DND-41 (cell line): ENCODE measurements around the gene VEGFA.

Experiments
- ATAC-seq: fragments of 200-7000 bp; cut with Tn5 transposase; 3 replicates; pipeline ENCODE4 v1.9.1; 2021; ENCODE audit warnings: low read depth; ENCODE audit not compliant: insufficient read depth
- DNase-seq: peaks from one replicate; pipeline ENCODE4 v3.0.0-alpha.2; 2020
- H2AFZ ChIP-seq: 2 replicates; pipeline ENCODE4 v1.6.0; 2012; ENCODE audit warnings: low read depth, low read length
- H3K27ac ChIP-seq: 2 replicates; pipeline ENCODE4 v1.5.1; 2012; ENCODE audit warnings: low read length, inconsistent platforms
- H3K27me3 ChIP-seq: fragments of 200-600 bp; sonication (generic); 2 replicates; pipeline ENCODE4 v1.6.0; 2012; ENCODE audit warnings: low read length, mild to moderate bottlenecking, inconsistent platforms; ENCODE audit not compliant: insufficient read depth, poor library complexity
- H3K36me3 ChIP-seq: 2 replicates; pipeline ENCODE4 v1.5.1; 2012; ENCODE audit warnings: low read length, inconsistent platforms; ENCODE audit not compliant: insufficient read depth
- H3K4me1 ChIP-seq: 2 replicates; pipeline ENCODE4 v1.5.1; 2012; ENCODE audit warnings: mild to moderate bottlenecking, low read length; ENCODE audit not compliant: insufficient read depth
- H3K4me2 ChIP-seq: 2 replicates; pipeline ENCODE4 v1.6.0; 2012; ENCODE audit warnings: mild to moderate bottlenecking, moderate library complexity, low read length, inconsistent platforms; ENCODE audit not compliant: insufficient read depth
- H3K4me3 ChIP-seq, 2 experiments: fragments of 200-600 bp in 1 of 2; shearing (Covaris generic) in 1 of 2; 2 replicates each; pipeline ENCODE4 v1.5.1; 2012 to 2016; ENCODE audit warnings: inconsistent platforms in 2 of 2, low read length in 2 of 2, mild to moderate bottlenecking in 2 of 2, low read depth in 1 of 2, moderate library complexity in 1 of 2
- H3K79me2 ChIP-seq: 2 replicates; pipeline ENCODE4 v1.6.0; 2012; ENCODE audit warnings: low read length, inconsistent platforms; ENCODE audit not compliant: insufficient read depth
- H3K9ac ChIP-seq: 2 replicates; pipeline ENCODE4 v1.6.0; 2012; ENCODE audit warnings: low read depth, mild to moderate bottlenecking, inconsistent platforms, low read length, moderate library complexity
- H3K9me3 ChIP-seq: 2 replicates; pipeline ENCODE4 v1.5.1; 2012; ENCODE audit warnings: low read length, moderate library complexity, mild to moderate bottlenecking, inconsistent platforms; ENCODE audit not compliant: insufficient read depth, severe bottlenecking
- H4K20me1 ChIP-seq: 2 replicates; pipeline ENCODE4 v1.6.0; 2012; ENCODE audit warnings: low read length; ENCODE audit not compliant: insufficient read depth
- CTCF ChIP-seq: IDR thresholded peaks from 2 replicates; pipeline ENCODE4 v1.5.1; 2012; ENCODE audit warnings: borderline replicate concordance, low read length, moderate library complexity, mild to moderate bottlenecking; ENCODE audit not compliant: poor library complexity, severe bottlenecking; ENCODE audit errors: extremely low read depth
- EZH2 ChIP-seq: IDR thresholded peaks from 3 replicates; pipeline ENCODE4 v1.6.1; 2012; ENCODE audit warnings: borderline replicate concordance, low read depth, mild to moderate bottlenecking, moderate library complexity, low read length, inconsistent platforms; ENCODE audit not compliant: severe bottlenecking

The VEGFA gene

GRCh38 chr6:43797919-43798318 lies 27.9 kb downstream of the VEGFA start:
- DNase-seq (no peak), ATAC-seq (no peak)
- H3K27ac ChIP-seq, result no peak overlapping the region
- H3K79me2 ChIP-seq, result no peaks in the 10 kb centered on the region
- no peaks in the 10 kb centered on the region for H3K36me3 ChIP-seq
- H4K20me1 ChIP-seq, result peaks cover 8% of the 10 kb centered on the region; the same call in 1 of the 2 replicates
- no peaks in the 10 kb centered on the region for H3K9me3 ChIP-seq
- H3K4me1 ChIP-seq, result 0 out of 2 replicates have a peak, but pooled peaks cover 4% of the 10 kb centered on the region
- H3K4me3 ChIP-seq, result no peak overlapping the region
- TF ChIP-seq EZH2 (no peak), CTCF (no peak)
- no peak overlapping the region for H2AFZ ChIP-seq
- H3K4me2 ChIP-seq, result no peak overlapping the region
- H3K9ac ChIP-seq, result no peak overlapping the region
- peaks cover 11% of the 10 kb centered on the region for H3K27me3 ChIP-seq

- ATAC-seq, result no peak
- Histone ChIP-seq H3K4me1 (0 out of 2 replicates have a peak, but pooled peaks cover 4% of the 10 kb centered on the region), H2AFZ (no peak overlapping the region)
Measured at GRCh38 chr6:43798688-43799444, 28.9 kb downstream of the VEGFA start.

GRCh38 chr6:43799551-43800297 lies 29.7 kb downstream of the VEGFA start:
- no peak overlapping the region for H3K9ac ChIP-seq
- no peak overlapping the region for H3K27ac ChIP-seq
- no peak overlapping the region for H3K4me3 ChIP-seq
- no peaks in the 10 kb centered on the region for H3K36me3 ChIP-seq
- 0 out of 2 replicates have a peak, but pooled peaks cover 4% of the 10 kb centered on the region for H3K4me1 ChIP-seq
- TF ChIP-seq CTCF (no peak), EZH2 (no peak)
- H3K27me3 ChIP-seq, result peaks cover 7% of the 10 kb centered on the region
- H3K4me2 ChIP-seq, result no peak overlapping the region
- H3K9me3 ChIP-seq, result no peaks in the 10 kb centered on the region
- DNase-seq (peak; percentile 55), ATAC-seq (peak; percentile 85)
- H3K79me2 ChIP-seq, result no peaks in the 10 kb centered on the region
- no peak overlapping the region for H2AFZ ChIP-seq
- H4K20me1 ChIP-seq, result 0 out of 2 replicates have a peak, but pooled peaks cover 5% of the 10 kb centered on the region

More at GRCh38 chr6:43798688-43799444, 28.9 kb downstream of the VEGFA start:
- no peaks in the 10 kb centered on the region for H3K79me2 ChIP-seq
- peaks cover 8% of the 10 kb centered on the region for H3K27me3 ChIP-seq
- no peak overlapping the region for H3K27ac ChIP-seq
- H3K36me3 ChIP-seq, result no peaks in the 10 kb centered on the region
- no peak overlapping the region for H3K4me2 ChIP-seq
- H4K20me1 ChIP-seq, result 0 out of 2 replicates have a peak, but pooled peaks cover 5% of the 10 kb centered on the region
- H3K4me3 ChIP-seq, result no peak overlapping the region
- no peak overlapping the region for H3K9ac ChIP-seq
- H3K9me3 ChIP-seq, result no peaks in the 10 kb centered on the region
- DNase-seq, result no peak
- TF ChIP-seq EZH2 (no peak), CTCF (no peak)
